Liver (tissue), 9 donors: ENCODE results near the gene RASL12. TPM values are rescaled to one million over a fixed set of nuclear protein-coding genes. Genes with fewer than 3 reads are reported as not detected.

Experiments used
- DNase-seq: peaks from one replicate; pipeline ENCODE4 v3.0.0-alpha.2; 2017; ENCODE audit warnings: low spot score
- H3K27ac ChIP-seq, 2 donors: one replicate each; pipeline ENCODE4 v1.7.0; 2013; ENCODE audit warnings: inconsistent platforms in 2 of 2, low read length in 2 of 2, control low read depth in 1 of 2, low read depth in 1 of 2, mild to moderate bottlenecking in 1 of 2
- H3K27me3 ChIP-seq, 4 donors: one replicate each; pipeline versions ENCODE4 v1.6.1 to v1.7.0; 2013; ENCODE audit warnings: low read length in 3 of 4, inconsistent platforms in 1 of 4, mild to moderate bottlenecking in 1 of 4, moderate library complexity in 1 of 4; ENCODE audit not compliant: control insufficient read depth in 4 of 4, insufficient read depth in 4 of 4
- H3K36me3 ChIP-seq, 4 donors: one replicate each; pipeline versions ENCODE4 v1.6.1 to v1.7.0; 2013; ENCODE audit warnings: low read length in 3 of 4, mild to moderate bottlenecking in 3 of 4, low read depth in 1 of 4, moderate library complexity in 1 of 4; ENCODE audit not compliant: control insufficient read depth in 4 of 4, insufficient read depth in 3 of 4
- H3K4me1 ChIP-seq, 4 donors: one replicate each; pipeline versions ENCODE4 v1.6.1 to v1.7.0; 2013; ENCODE audit warnings: low read length in 3 of 4, mild to moderate bottlenecking in 3 of 4, moderate library complexity in 1 of 4; ENCODE audit not compliant: control insufficient read depth in 4 of 4, insufficient read depth in 4 of 4
- H3K4me3 ChIP-seq, 3 donors: one replicate each; pipeline versions ENCODE4 v1.6.1 to v1.7.0; 2013; ENCODE audit warnings: low read length in 3 of 3, control low read depth in 1 of 3, low read depth in 1 of 3, mild to moderate bottlenecking in 1 of 3
- H3K9ac ChIP-seq, 2 donors: one replicate each; pipeline ENCODE4 v1.7.0; 2013; ENCODE audit warnings: low read length in 2 of 2, mild to moderate bottlenecking in 2 of 2, moderate library complexity in 2 of 2, control low read depth in 1 of 2, low read depth in 1 of 2
- H3K9me3 ChIP-seq, 4 donors: one replicate each; pipeline versions ENCODE4 v1.6.1 to v1.7.0; 2013; ENCODE audit warnings: low read length in 3 of 4; ENCODE audit not compliant: control insufficient read depth in 4 of 4
- ATF3 ChIP-seq: IDR thresholded peaks from 2 replicates; pipeline ENCODE4 v1.6.1; 2016; ENCODE audit warnings: antibody characterized with exemption
- CTCF ChIP-seq: fragments of 150-350 bp; IDR thresholded peaks from 2 replicates; pipeline ENCODE4 v1.5.1; 2017; ENCODE audit warnings: improper control_type of control experiment, low read depth, low read length; ENCODE audit not compliant: missing input control
- EGR1 ChIP-seq, 2 donors: IDR thresholded peaks; 2 replicates each; pipeline ENCODE4 v1.6.1; 2016 to 2018; ENCODE audit warnings: antibody characterized with exemption in 2 of 2, low read depth in 2 of 2
- FOXA1 ChIP-seq: IDR thresholded peaks from 2 replicates; pipeline ENCODE4 v1.6.1; 2016; ENCODE audit warnings: antibody characterized with exemption
- FOXA2 ChIP-seq: IDR thresholded peaks from 2 replicates; pipeline ENCODE4 v1.6.1; 2016; ENCODE audit warnings: antibody characterized with exemption
- GABPA ChIP-seq, 2 donors: IDR thresholded peaks in 1 of 2; conservative IDR thresholded peaks in 1 of 2; 2 replicates each; pipeline ENCODE4 v1.6.1; 2016; ENCODE audit warnings: antibody characterized with exemption in 2 of 2, mild to moderate bottlenecking in 1 of 2, moderate library complexity in 1 of 2
- HNF4A ChIP-seq, 2 donors: conservative IDR thresholded peaks; 2 replicates each; pipeline ENCODE4 v1.6.1; 2016; ENCODE audit warnings: antibody characterized with exemption in 2 of 2, mild to moderate bottlenecking in 2 of 2
- HNF4G ChIP-seq: IDR thresholded peaks from 2 replicates; pipeline ENCODE4 v1.6.1; 2016; ENCODE audit warnings: antibody characterized with exemption
- JUND ChIP-seq, 2 donors: IDR thresholded peaks; 2 replicates each; pipeline ENCODE4 v1.6.1; 2016; ENCODE audit warnings: antibody characterized with exemption in 2 of 2
- MAX ChIP-seq: IDR thresholded peaks from 2 replicates; pipeline ENCODE4 v1.6.1; 2016; ENCODE audit warnings: antibody characterized with exemption
- NR2F2 ChIP-seq: IDR thresholded peaks from 2 replicates; pipeline ENCODE4 v1.6.1; 2016; ENCODE audit warnings: antibody characterized with exemption
- RAD21 ChIP-seq, 2 donors: IDR thresholded peaks; 2 replicates each; pipeline ENCODE4 v1.6.1; 2016; ENCODE audit warnings: antibody characterized with exemption in 2 of 2, mild to moderate bottlenecking in 2 of 2
- REST ChIP-seq: IDR thresholded peaks from 2 replicates; pipeline ENCODE4 v1.6.1; 2016; ENCODE audit warnings: antibody characterized with exemption, mild to moderate bottlenecking
- RXRA ChIP-seq, 2 donors: IDR thresholded peaks; 2 replicates each; pipeline ENCODE4 v1.6.1; 2017 to 2018; ENCODE audit warnings: antibody characterized with exemption in 2 of 2, mild to moderate bottlenecking in 1 of 2
- SP1 ChIP-seq: IDR thresholded peaks from 2 replicates; pipeline ENCODE4 v1.6.1; 2018; ENCODE audit warnings: antibody characterized with exemption, mild to moderate bottlenecking
- TAF1 ChIP-seq: conservative IDR thresholded peaks from 2 replicates; pipeline ENCODE4 v1.6.1; 2016; ENCODE audit warnings: antibody characterized with exemption, mild to moderate bottlenecking
- YY1 ChIP-seq: IDR thresholded peaks from 2 replicates; pipeline ENCODE4 v1.6.1; 2016; ENCODE audit warnings: antibody characterized with exemption, mild to moderate bottlenecking
- ZBTB33 ChIP-seq: IDR thresholded peaks from 2 replicates; pipeline ENCODE4 v1.6.1; 2016; ENCODE audit warnings: antibody characterized with exemption
- WGBS: extraction: QIAGEN DNeasy Blood & Tissue Kit; methylation state at CpG from one replicate; pipeline ENCODE4 v1.1.7; 2013; 5-methylcytosine and 5-hydroxymethylcytosine counted together
- polyA plus RNA-seq, 2 donors: library from polyadenylated mRNA; stranded (reverse) in 1 of 2; unstranded in 1 of 2; fragments of 200-250 nt in 1 of 2; fragments of >200 nt in 1 of 2; fragmentation: Nextera tagmentation in 1 of 2; extraction: Ambion mirVana in 1 of 2; gene quantifications; one replicate each; pipeline versions ENCODE4 v1.2.1 to v1.2.3, GENCODE V29; 2013 to 2015
- total RNA-seq, 2 donors: library from RNA; depleted of rRNA; stranded (reverse); fragments of >200 nt; gene quantifications; one replicate each; pipeline ENCODE4 v1.2.3, GENCODE V29; 2014
- donor health status: healthy.
- donor health status: healthy.
- donor health status: healthy.
- donor health status: healthy.
- donor health status: healthy.

RASL12 gene
- total and polyA plus RNA-seq, 4 donors = 0.50 to 0.92 (median 0.63) TPM

- Histone ChIP-seq H3K27me3 (no peaks in the 10 kb centered on the region), H3K4me3 (no peak overlapping the region), H3K36me3 (no peaks in the 10 kb centered on the region), H3K9me3 (no peaks in the 10 kb centered on the region), H3K4me1 (peaks cover 3 to 19% (median 16%) of the 10 kb centered on the region in 4 donors), H3K27ac (no peak overlapping the region), H3K9ac (no peak overlapping the region)
- WGBS = 88% methylated on average over 2 of the region's 2 CpGs
- no peak for DNase-seq
- TF ChIP-seq TAF1 = no peak
- TF ChIP-seq NR2F2 = no peak
These were observed 19.6 kb downstream of the RASL12 start for GRCh38 chr15:65048241-65048640.

GRCh38 chr15:65044724-65045481 lies 22.9 kb downstream of the RASL12 start, which contains the start of gene SLC51B:
TSS of gene SLC51B (plus strand) at chr15:65045387. CDS start at chr15:65050005, 4,618 bp downstream.
- Histone ChIP-seq H3K9me3 (no peaks in the 10 kb centered on the region), H3K4me1 (peaks cover 3 to 19% (median 16%) of the 10 kb centered on the region in 4 donors), H3K4me3 (no peak within 1 kb of the TSS), H3K9ac (peak within 1 kb of the TSS in 1 of 2 donors; percentile 32), H3K36me3 (no peaks in the 10 kb centered on the region), H3K27ac (peak within 1 kb of the TSS; percentile 95 to 98), H3K27me3 (no peaks in the 10 kb centered on the region)
- 26% methylated on average over 7 of the region's 7 CpGs for whole genome bisulfite sequencing
- TF ChIP-seq RAD21 (IDR thresholded peaks at IDR 0.05) (peak; percentile 51 to 53), EGR1 (IDR thresholded peaks at IDR 0.05; ENCODE audit: low read depth in 2 of 2) (no peak), HNF4G (peak; percentile 23), JUND (IDR thresholded peaks at IDR 0.05) (peak; percentile 36 to 80), CTCF (no peak), MAX (peak; percentile 90), ZBTB33 (peak; percentile 56), NR2F2 (peak; percentile 70), REST (peak; percentile 87), TAF1 (no peak), FOXA1 (peak; percentile 55), GABPA (IDR thresholded peaks at IDR 0.05 in 1 of 2, conservative IDR thresholded peaks at IDR 0.05 in 1 of 2) (peak in 1 of 2 donors; percentile 56), FOXA2 (peak; percentile 58), SP1 (peak; percentile 94), ATF3 (no peak), HNF4A (conservative IDR thresholded peaks at IDR 0.05) (peak; percentile 76 to 80), YY1 (peak; percentile 87), RXRA (IDR thresholded peaks at IDR 0.05) (peak; percentile 99)
- DNase-seq = peak; percentile 54
